Measurements from ENCODE around the gene DZIP1.
"Not testable (repeated sequence)": the region's sequence is repeated elsewhere in the genome, so short reads cannot be mapped to it uniquely, and the experiment has no call there.

DZIP1 gene

DNA sequence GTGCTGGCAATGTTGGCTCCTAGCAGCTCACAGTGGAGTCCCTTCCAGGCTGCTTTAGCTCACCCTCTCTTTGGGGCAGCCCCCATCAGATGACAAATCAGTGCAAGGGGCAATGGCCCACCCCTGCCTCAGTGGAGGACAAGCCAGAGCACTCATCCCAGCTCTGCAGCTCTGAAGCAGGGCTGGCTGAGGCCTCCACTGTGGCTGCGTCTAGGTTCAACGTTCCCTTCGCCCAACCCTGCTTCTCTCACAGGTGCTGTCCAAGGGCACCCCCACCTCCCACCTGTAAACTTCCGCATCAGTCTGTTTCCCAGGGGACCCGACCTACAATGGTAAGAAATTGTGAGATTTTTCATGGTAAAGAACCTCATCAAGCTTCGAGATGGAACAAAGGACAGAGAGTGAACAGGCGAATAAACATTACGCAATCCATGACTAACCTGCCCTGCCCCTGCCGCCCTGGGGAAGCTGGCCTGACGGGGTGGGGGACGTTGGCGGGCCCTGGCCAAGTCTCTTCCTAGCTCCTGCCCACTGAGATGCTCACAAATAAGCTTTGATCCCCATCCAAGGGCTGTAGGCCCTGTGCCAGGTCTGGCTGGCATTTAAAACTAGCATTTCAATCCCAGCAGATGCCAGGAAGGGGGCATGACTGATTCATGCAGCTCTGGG, 40.5 kb downstream of the DZIP1 start:
- no peak for DNase-seq (ENCODE audit: low read depth in 2 of 2)

DNA sequence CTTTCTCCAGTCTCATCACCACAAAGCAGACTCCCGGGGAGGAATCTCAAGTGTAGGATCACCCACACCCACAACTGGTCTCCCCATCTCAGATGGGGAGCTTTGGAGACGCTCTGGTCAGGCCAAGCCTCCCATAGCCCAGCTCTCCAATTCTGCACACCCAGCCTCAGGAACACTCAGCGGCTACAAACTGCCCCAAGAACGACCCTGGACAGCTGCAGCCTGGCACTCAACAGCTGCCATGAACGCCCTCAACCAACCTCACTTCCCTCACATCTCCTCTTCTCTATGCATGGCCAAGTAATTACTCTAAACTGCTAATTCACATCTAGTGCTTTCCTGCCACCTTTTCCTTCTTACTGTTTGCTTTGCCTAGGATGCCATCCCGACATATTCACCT, 42.6 kb downstream of the DZIP1 start:
- DNase-seq (ENCODE audit: low read depth in 2 of 2): no peak

DNA sequence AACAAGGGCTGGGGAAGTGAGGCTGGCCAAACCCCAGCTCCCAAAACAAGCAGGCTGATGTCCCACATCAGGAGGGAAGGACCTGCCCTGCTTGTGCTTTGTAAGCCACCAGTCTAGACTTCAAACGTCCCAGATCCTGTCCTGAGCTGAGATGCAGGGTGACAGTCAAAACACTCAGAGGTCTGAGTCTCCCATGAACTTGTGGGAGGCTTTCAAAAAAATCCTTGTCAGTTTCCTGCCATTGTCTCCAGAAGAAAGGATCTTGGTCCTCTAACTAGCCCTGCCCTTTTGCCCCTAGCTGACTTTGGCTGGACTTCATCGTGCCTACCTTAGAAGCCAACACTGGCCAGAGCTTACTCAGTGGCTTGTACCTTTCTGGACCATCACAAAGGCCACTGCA, 43.3 kb downstream of the DZIP1 start:
- no peak for DNase-seq (ENCODE audit: low read depth in 2 of 2)

DNA sequence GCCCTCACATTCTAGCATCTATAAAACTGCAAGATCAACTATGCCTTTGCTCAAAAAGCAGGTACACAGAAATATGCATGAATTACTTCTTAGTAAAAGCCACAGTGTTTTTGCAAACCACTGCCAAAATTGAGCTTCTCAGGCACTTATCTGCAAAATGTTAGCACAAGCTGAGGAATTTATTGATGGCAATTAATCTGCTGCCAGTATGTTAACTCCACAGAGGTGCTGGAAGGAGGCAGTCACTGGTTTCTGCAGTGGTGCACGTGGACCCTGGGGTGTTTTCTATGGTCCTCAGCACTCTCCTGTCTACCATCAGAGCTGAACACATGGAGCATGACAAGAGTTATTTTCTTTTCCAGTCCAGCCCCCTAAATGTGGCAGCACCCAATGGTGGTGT, 47.8 kb downstream of the DZIP1 start:
- DNase-seq (ENCODE audit: low read depth in 2 of 2): no peak

DNA sequence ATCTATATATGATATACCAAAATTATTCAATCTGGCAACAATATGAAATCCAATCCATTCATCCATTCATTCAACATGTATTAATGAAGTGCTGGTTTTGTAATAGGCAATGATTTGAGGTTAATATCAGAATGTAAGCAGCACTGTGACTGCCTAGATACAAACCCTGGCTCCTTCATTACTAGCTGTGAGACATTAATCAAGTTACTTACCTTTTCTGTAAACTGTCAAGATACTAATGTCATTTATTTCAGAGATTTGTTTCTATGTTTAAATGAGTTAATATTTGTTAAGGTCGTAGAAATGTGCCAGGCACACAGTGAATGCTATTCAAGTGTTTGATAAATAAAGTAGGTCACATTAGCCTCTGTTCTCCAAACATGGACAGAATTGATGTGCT, 51.0 kb downstream of the DZIP1 start:
- DNase-seq (ENCODE audit: low read depth in 2 of 2): no peak

DNA sequence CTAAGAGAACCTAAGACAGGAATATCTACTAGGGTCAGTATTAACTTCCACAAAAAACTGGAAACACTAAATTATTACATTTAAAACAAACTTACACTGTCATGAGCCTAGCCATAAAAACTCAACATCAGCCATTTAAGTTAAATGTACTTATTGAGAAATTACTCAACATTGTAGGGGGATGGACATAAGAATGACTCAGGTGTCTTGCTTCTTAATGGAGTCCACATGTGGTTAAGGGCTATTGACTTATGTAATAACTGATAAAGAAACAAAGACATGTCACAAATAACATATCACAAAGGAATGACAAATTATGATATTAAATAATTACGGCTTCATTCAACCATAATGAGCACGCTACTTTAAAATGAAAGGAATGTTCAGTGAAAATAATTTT, 55.8 kb downstream of the DZIP1 start:
- no peak for DNase-seq (ENCODE audit: low read depth in 2 of 2)

DNA sequence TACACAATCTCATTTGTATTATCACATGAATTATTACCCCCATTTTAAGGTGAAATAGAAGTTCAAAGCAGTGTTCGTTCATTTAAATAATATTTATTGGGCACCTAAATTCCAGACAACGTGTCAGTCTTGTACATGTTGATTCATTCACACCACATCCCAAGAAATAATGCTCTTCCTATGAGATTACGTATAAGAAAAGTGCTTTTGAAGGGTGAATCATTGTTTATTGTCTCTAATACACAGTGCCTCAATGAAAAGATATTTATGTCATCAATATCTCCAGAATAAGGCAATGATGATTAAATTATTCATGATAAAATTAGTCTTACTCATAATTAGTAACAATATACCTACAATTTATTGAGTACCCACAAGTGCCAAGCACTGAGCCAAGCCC, 56.4 kb downstream of the DZIP1 start:
- DNase-seq (ENCODE audit: low read depth in 2 of 2): no peak

DNA sequence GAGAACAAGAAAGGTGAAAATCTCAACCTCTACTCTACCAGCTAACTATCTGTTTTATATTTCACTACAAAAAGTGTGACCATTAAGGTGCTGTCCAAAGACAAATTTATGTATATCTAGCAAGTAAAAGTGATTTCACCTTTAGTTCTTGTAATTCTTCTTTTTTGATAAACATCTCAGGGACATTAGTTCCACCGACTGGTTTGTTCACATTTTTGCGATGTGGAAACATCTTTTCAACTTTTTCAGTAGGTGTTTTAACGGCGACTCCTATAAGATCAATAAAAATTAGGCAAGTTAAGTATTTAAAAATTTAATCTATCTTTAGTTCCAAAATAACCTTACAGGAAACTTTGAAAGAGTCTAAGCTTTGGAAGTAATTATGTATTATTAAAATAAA, 58.6 kb downstream of the DZIP1 start:
- DNase-seq (ENCODE audit: low read depth in 2 of 2): no peak

DNA sequence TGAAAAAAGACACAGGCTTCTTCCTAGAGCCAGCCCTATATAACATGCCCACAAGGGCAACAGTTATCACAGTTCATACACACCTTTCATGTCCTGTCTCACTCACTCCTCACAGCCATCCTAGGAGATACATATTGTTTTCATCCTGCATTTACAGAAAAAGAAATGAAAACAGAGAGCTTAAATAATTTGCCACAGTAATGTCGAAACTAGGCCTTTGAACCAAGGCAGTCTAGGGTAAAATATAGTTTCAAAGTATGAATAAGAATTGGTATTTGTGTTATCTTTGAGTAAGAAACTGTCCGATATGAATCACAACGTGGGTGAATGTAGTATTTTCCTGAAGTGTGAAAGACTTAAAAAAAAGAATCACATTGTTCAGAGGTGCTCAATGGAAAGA, 65.2 kb downstream of the DZIP1 start:
- no peak for DNase-seq (ENCODE audit: low read depth in 2 of 2)

DNA sequence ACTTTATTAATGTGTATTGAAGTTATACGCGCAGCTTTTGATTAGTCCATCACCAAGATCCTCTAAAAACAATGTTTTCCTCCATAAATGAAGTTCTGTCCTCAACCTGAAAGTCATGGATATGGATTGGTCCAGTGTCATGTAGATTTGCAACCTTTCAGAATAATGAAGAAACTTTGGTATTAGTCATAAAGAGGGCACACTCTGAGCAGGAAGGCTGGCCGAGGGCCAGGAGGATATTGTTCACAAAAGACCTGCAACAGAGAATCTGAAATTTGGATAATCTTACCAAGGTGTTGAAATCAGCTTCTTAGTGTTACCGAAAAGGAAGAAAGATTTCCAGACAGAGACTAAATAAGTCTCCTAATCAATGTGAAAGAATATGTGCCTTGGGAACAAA, 71.3 kb downstream of the DZIP1 start:
- no peak for DNase-seq (ENCODE audit: low read depth in 2 of 2)

DNA sequence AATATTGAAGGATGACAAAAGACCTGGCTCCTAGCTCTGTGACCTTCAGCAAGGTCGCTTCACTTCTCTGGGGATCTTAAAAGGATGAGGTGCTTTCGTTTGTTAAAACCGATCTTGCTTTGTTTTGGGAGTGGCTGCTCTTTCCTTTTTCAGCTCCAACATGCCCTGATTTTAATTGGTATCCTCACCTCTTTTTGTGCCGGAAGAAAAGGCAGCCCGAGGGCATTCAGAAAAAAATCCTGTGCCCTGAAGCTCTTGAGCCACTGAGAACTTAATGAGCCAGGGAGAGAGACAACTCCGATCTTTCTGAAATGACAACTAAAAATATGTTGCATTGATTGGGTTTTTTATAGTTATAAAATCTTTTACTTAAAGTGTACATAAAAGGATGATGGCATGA, 72.6 kb downstream of the DZIP1 start:
- no peak for DNase-seq (ENCODE audit: low read depth in 2 of 2)

DNA sequence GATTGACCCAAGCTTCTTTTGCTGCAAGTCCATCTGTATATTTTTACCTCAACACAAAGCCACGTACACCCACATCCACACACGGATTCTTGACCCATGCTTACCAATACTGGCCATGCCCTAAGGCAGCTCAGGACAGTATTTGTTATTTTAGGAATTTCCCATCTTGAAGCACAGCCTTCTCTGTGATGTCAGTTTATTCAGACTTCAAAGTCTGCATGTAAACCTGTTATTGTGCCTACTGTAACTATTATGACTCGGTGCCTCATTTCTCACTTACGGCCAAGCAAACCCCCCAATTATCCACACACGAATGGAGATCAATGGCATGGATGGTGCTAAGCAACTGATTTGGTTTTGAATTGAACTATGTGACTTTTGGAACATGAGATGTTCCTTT, 74.5 kb downstream of the DZIP1 start:
- DNase-seq (ENCODE audit: low read depth in 2 of 2): no peak

DNA sequence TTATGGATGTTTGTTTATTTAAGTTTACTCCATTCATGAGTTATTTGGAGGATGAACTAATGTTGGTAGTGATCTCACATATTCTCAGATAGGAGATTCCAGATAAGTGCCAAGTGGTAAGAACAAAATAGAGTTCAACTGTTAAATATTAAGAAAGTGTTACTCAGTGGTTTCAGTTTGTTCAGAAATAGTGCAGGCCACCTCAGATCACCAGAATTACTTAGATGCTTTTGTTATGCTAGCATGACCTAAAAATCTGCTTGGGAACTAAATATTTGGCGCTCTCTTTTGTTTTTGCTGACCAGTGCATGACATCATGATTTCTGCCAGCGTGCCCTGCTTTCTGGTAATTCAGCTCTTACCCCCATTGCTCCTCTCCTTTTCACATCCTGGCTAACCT, 76.4 kb downstream of the DZIP1 start:
- DNase-seq (ENCODE audit: low read depth in 2 of 2): no peak

DNA sequence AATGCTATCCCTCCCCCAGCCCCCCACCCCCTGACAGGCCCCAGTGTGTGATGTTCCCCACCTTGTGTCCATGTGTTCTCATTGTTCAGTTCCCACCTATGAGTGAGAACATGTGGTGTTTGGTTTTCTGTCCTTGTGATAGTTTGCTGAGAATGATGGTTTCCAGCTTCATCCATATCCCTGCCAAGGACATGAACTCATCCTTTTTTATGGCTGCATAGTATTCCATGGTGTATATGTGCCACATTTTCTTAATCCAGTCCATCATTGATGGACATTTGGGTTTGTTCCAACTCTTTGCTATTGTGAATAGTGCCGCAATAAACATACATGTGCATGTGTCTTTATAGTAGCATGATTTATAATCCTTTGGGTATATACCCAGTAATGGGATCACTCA, 78.7 kb downstream of the DZIP1 start:
- not testable (repeated sequence) for DNase-seq (ENCODE audit: low read depth in 2 of 2)

DNA sequence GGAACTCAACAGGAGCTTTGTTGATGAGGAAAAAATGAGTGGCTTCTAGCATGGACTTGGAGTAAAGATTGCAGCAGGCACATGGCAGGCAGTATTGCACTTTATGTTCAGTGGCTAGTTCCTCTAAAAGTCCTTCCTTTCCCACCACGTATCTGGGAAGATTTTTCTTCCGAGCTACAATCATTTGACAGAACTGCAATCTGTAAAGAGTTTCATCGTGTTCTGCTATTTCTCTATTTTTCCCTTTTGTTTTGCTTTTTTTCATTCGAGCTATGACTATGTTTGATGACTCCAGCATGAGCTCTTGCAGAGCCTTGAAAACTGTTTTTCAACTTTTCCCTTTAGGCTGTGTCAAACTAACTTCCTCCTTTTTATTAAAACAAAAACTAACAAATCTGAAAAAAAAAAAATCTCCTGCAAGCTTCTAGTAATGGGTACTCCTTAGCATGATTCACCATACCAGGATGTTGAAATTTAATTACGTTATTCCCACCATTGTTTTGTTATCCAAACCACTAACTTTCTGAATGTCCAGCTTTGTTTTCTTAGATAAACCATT, 79.7 kb downstream of the DZIP1 start:
- no peak for DNase-seq (ENCODE audit: low read depth in 2 of 2)

DNA sequence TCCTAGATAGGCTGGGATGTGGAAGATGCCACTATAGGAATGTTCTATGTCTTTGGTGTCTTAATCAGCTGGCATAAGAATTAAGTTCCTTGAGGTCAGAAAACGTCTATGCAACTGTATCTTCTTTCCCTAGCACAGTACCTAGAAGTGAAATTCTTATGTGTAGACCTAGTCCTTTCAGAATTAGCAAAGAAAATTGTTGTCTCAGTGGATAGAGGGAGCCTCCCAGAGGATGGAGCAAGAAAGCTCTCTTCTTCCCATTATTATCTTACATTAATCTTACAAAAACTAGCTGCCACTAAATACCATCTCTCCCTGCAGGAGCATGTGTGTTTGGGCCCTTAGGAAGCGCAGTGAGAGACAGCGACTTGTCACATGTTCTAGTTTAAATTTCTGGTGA, 80.4 kb downstream of the DZIP1 start:
- DNase-seq (ENCODE audit: low read depth in 2 of 2): no peak

DNA sequence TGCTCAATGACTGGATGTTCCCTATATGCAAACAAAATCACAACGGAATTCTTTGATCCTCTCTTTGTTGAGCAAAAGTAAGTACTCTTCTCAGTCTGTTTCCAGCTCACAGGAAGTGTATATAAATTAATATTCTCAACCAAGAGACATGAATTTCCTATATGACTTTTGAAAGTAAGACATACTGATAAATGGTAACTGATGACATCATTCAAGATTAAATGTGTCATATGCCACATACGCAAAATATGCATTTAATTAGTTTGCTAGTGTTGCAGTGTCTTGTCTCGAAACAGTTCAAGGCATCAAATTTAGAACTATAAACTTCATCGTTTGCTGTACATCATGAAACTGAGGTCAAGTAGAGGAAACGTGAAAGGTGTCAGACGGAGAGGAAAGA, 84.1 kb downstream of the DZIP1 start:
- DNase-seq (ENCODE audit: low read depth in 2 of 2): no peak

DNA sequence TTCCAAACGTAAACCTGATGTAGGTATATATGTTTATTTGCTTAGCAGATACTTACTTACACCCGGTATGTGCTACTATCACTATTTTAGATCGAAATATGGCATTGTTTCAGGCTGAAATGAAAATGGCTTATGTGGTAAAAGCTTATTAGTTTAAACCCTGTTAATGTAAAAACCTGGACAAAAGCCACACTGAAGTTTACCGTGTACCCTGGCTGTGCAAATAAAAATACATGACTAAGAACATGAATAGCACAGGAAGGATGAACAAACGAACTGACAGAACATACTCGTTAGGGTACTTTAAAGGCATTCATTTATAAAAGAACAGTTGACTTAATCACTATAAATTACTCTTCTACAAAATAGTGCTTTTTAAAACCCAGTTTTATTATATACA, 85.4 kb downstream of the DZIP1 start:
- DNase-seq (ENCODE audit: low read depth in 2 of 2): no peak

DNA sequence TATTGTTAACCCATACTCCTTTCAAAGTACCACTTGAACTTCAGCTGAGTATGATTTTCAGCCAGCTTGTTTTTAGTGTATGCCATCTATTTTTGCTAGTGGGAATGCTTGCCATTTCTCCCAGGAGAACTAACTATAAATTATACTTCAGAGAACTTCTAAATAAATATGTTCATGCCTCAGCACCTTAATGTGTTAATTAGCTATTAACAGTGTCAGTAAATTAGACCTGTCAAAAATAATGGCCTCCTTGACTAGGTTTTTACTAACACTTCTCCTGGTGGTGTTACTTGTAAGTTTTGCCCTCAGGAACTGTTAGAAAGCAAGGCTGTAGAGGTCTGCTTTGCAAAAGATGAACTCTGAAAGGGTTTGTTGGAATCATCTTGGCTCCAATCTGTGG, 87.5 kb downstream of the DZIP1 start:
- no peak for DNase-seq (ENCODE audit: low read depth in 2 of 2)

DNA sequence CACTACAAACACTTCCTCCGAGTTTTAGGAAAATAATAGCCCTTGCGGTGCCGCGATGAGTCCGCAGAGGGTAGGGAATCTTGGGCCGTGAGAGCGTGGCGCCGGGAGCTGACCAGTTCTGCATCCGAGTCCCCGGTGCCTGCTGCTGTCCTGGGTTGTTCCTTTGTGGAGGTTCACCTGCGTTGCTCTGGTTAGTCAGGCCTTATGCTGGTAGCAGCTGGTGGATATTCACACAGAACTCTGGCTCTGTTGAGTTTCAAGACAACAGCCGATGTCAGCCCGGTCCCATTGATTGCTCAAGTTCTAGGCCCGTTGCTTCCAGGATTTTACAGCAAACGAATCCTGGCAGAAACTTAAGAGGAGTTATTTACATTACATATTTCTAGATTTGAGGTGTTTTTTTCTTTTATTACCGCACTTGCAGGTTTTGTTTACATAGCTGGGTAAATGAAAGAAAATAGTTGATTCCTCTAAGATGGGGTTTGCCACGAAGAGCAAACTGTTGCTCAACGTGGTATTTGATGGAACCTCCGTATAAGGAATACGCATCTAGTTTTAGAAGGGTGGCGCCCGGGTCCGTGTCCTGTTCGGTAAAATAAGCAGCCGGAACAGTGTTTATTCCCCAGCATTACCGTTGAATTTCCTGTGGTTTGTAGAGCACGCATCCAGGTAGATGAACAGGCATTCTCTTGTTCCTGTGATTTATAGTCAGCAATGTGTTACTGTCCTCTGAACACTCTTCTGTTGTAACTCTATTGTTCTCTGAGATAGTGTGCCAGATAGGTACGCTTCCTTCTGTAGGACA, 90.7 kb downstream of the DZIP1 start:
- no peak for DNase-seq (ENCODE audit: low read depth in 2 of 2)

DNA sequence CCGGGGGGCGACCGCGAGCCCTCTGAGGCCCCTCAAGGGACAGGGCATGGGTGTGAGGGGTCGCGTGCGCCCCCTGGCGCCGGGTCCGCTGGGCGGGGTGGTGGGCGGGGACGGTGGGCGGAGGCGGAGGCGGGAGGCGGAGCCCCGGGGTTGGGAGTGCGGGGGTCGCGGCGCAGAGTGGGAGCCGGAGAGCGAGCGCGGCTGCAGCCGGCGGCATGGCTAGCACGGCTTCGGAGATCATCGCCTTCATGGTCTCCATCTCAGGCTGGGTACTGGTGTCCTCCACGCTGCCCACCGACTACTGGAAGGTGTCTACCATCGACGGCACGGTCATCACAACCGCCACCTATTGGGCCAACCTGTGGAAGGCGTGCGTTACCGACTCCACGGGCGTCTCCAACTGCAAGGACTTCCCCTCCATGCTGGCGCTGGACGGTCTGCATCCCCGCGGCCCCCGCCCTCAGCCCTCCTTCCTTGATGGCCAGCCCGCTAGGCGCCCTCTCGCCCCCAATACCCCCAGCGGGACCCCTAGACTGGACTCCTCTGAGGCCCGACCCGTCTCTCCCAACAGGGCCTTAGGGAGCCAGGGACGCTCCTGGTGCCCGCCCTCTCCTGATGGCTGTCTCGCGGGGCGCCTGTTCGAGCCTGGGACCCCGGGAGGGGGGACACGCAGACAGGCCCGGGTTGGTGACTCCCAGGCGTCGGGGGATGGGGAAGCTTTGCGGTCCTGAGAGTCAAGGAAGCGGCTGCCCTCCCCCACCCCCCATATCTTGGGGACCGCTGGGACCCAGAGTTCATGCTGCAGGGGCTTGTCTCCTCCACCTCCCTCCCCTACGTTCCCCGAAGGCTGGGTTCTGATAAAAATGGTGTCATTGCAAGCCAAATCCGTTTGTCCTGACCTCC, 91.7 kb downstream of the DZIP1 start, which contains the start of gene CLDN10:
Gene CLDN10 (plus strand): TSS at position 182 of the 903 bp plus-strand sequence. CDS start 34 bp downstream, at position 216.
- no peak for DNase-seq (ENCODE audit: low read depth in 2 of 2)

DNA sequence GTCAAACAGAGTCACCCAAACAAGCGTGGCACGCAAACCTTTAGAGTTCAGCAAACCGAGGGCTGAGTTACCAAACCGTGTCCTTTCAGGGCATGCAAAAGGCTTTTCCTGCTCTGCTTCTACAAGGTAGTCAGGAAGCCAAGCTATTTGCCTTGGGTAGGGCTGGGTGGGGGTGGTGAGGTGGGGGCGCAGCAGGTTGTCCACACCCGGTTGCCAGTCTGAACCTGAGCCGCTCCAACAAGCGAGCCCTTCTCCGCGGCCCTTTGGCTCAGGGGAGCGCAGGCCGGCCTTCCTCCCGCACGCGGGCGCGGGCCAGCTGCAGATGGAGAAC, 92.3 kb downstream of the DZIP1 start:
- no peak for DNase-seq (ENCODE audit: low read depth in 2 of 2)
